ENCODE data around the gene TSPAN12.
A peak's percentile ranks its signal among the peaks of the same experiment; 100 is the strongest.
"Not testable (repeated sequence)": the region's sequence is repeated elsewhere in the genome, so short reads cannot be mapped to it uniquely, and the experiment has no call there.

TSPAN12 gene

DNA sequence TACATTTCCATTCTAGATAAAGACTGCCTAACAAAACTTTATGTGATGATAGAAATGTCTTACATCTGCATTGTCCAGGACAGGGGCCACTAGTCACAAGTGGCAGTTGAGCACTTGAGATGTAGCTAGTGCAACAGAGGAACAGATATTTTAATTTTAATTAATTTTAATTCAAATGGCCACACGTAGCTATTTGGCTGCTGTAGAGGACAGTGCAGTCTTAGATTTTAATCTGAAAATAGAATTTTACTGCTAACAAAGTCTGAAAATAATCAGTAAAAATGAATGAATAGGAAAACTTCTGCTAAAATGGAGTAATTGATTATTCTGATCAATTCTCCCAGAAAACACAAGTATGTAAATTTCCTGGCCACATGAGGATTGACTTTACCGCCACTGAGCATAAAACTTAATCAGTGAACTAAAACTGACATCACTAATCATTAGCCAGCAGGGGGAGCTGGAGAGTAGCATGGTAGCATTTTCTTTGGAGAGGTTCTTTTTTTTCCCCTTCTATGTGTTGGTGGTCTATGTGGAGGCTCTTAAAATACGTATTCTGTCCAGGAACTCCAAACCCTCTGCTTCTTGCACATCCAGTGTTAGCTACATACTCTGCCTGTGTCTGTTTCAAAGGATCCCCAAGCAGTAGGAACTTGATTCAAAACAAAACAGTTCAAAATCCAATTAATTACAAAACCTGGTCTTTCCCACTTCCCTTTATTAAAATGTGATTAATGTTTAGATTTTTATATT is 52.1 kb downstream of the TSPAN12 start:
- DNase-seq (ENCODE audit: low read depth in 2 of 2) = peak; percentile 14 to 17

- no peak for DNase-seq (ENCODE audit: low read depth in 2 of 2)
These were observed 55.2 kb downstream of the TSPAN12 start for GRCh38 chr7:120802751-120803150.

DNA sequence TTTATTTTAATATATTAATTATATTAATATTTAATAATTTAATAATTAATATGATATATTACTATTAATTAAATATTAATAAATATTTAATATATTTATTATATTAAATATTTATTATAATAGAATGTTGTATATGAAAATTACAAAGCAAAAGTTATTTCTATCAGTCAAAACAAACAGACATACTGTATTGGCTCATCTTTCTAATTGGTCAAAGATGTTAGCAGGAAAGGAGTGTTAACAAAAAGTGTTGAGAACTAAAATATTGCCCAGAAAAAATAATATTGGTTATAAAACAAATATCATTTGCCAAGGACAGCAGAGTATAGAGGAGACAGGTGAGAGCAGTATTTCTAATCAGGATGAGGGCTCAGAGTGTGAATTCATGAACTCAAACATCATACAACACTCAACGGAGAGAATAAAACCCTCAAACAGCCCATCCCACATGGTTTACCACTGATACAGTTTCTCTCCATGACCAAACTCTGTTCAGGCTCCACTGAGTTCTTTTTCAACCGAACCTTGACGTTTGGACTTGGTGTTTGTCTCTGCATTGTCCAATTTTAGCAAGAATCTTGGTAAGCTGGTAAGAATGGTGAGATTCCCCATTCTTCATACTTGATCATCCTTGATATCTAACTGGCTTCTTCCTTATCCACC is 58.0 kb downstream of the TSPAN12 start:
- DNase-seq (ENCODE audit: low read depth in 2 of 2) = no peak

DNA sequence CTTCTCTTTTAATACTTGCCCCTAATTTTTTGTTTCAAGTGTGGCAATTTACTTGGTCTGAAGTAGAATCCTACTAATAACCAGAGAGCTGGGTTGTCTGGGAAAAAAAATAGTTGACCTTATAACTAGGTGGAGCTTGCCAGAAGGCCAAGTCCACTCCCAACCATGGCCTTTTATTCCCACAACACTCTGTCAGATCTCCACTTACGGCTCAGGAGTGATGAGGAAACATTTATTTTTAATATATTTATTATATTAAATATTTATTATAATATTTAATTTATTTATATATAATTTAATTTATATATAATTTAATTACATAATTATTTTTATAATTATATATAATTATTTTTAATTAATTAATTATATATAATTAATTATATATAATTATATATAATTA is 58.8 kb downstream of the TSPAN12 start:
- no peak for DNase-seq (ENCODE audit: low read depth in 2 of 2)

- DNase-seq (ENCODE audit: low read depth in 2 of 2) = no peak
These were observed 60.8 kb downstream of the TSPAN12 start for GRCh38 chr7:120797026-120797645.

- DNase-seq (ENCODE audit: low read depth in 2 of 2) = no peak
These were observed 63.7 kb downstream of the TSPAN12 start for GRCh38 chr7:120794106-120794729.

DNA sequence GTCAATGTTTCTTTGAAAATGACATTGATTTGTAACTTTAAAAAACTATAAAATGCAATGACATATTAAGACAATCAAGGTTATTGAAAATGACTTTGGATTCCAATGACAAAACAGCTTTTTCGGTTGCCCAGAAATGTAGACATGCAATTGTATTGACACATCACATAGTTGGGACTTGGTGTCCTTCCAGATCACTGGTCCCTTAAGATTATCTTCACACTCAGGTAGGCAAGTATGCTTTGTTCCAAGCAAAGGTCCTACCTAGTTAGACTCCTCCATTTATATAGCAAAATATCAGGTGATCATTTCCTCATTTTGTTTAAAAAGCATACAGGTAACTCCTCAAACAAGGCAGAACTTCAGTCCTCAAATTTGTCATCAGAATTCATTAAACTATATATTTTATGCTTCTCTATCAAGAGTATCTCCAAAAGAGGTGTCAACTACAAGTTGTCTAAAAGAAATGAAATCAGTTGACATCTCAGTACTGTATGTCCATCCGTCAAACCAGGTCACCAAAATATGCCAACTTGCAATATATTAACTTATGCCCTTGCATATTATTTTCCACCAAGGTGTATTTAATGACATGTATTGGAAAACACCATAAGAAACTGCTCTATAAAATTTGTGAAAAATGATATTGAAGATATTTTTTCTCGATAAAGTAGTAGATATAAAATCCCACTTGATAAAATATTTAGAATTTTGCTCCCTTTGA is 64.6 kb downstream of the TSPAN12 start:
- no peak for DNase-seq (ENCODE audit: low read depth in 2 of 2)

GRCh38 chr7:120792861-120793130 is 65.1 kb downstream of the TSPAN12 start:
- no peak for DNase-seq (ENCODE audit: low read depth in 2 of 2)

DNA sequence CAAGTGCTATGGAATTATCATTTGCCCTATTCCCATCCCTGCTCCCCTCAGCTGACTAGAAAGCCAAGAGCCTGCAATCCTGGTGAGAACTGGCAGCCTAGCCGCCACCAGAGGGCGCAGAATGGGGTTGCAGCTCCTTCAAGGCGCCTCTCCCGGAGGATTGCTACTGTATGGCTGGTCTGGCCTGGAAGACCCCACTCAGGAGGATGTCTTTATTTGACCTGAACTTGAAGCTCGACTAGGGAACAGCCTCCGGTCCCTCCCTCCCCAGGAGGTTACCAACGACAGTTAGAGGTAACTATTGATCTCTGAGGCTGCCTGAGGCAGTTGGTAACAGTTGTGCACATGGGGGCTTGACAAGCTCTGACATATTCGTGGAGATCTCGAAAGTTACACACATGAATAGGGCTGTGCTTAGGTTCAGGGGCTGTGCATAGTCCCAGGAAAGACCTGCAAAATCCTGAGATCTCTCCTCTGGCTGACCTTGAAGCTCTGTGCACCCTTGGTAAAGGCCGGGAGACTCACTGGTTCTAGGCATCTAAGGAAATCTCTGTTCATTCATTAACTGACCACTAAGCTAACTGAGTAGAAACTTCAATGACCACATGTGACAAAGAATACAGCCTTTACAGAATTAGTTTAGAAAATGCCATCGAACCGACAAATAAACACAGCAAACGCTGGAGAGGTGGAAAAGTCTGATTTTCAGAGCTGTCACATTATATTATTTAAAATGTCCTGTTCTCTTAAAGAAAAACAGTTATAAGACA is 65.7 kb downstream of the TSPAN12 start:
- peak; percentile 12 to 20 for DNase-seq (ENCODE audit: low read depth in 2 of 2)

- DNase-seq (ENCODE audit: low read depth in 2 of 2) = no peak
These were observed 72.8 kb downstream of the TSPAN12 start for GRCh38 chr7:120785095-120785494.

DNA sequence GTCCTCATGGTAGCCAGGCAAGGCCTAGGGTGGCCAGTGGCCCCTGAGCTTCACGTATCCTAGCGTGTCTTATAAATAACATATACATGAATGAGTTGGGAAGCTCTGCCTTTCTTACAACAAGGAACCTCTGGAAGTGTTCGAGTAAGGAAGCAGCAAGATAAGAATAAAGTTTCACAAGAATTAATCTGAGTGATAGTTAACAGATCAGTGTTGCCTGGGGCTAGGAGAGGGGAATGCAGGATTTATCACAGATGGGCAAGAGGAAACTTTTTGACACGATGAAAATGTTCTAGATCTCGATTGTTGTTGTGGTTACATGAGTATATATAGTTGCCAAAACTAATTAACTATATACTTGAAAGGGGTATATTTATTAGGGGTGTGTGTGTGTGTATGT is 74.2 kb downstream of the TSPAN12 start:
- no peak for DNase-seq (ENCODE audit: low read depth in 2 of 2)

DNA sequence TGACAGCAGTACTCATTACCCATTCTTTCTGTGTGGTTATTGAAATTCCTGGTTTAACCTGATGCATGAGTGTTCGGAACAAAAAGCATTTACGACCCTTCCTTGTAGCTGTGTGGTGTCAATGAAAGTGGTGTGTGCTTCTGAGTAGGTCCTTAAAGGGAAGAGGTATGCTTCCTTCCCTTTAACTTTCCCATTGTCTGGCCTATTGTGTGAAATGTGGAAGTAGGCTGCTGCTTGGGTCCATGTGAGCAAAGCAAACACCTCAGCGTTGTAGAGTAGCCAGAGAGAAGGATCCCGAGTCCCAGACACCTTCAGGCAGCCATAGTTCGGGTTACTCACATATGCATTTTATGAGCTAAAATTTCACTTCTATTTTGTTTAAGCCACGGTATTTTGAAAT is 74.7 kb downstream of the TSPAN12 start:
- no peak for DNase-seq (ENCODE audit: low read depth in 2 of 2)

- not testable (repeated sequence) for DNase-seq (ENCODE audit: low read depth in 2 of 2)
These were observed 76.0 kb downstream of the TSPAN12 start for GRCh38 chr7:120781924-120782323.

GRCh38 chr7:120780938-120781337 is 77.0 kb downstream of the TSPAN12 start:
- no peak for DNase-seq (ENCODE audit: low read depth in 2 of 2)

- DNase-seq (ENCODE audit: low read depth in 2 of 2) = not testable (repeated sequence)
These were observed 77.5 kb downstream of the TSPAN12 start for GRCh38 chr7:120780451-120780850.

DNA sequence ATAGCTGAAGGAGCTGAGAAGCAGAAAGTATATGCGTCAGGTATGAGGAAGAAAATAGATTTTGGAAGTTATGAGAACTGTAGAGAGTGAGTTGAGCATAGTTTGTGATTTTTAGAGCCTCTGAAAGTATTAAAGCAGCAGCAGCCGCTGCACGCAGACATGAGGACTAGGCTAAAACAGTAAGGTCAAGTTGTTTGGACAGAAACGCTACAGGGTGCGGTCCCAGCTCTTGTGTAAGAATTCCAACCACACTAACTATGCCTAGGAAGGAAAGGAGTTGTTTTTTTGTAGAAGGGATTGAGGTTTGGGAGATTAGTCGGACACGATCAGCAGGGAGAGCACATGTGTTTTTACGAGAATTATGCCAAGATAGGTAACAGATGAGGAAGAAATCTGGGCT is 78.9 kb downstream of the TSPAN12 start:
- not testable (repeated sequence) for DNase-seq (ENCODE audit: low read depth in 2 of 2)

DNA sequence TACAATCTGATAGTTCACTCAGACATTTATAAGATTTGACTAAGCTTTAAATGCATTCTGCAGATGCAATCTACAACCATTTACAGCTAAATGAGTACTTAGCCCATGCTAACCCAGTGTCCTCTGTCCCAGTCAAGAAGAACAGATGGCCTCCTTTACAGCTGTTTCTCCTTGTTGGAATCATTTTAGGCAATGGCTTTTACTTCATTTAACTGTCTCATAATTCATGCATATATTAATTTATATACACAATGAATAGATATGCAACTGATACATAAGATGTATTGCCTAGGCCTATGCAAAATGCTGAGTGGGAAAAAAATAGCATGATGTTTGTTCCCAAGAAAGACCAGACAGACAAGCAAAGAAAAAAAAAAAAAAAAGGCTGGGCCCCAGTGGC is 82.2 kb downstream of the TSPAN12 start:
- DNase-seq (ENCODE audit: low read depth in 2 of 2) = no peak

- no peak for DNase-seq (ENCODE audit: low read depth in 2 of 2)
These were observed 83.5 kb downstream of the TSPAN12 start for GRCh38 chr7:120774481-120774880.

GRCh38 chr7:120770206-120770605 is 87.7 kb downstream of the TSPAN12 start:
- no peak for DNase-seq (ENCODE audit: low read depth in 2 of 2)

DNA sequence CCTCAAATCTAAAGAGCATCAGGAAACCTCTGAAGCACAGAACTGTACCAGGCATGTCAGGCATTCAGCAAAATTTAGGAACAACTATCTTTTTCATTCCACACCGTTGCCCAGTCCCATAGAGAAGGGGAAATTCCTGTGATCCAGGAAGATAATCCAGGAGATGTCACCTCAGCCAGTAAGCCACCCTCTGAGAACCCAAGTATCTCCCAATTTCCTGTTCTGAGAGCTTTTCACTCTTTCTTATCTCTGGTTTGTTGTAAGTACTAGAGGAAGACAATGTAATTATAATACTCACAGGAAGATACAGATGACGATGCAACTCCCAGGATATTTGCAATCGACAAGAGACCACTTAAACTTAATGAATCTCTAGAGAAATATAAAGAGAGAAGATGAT is 97.1 kb downstream of the TSPAN12 start:
- DNase-seq (ENCODE audit: low read depth in 2 of 2) = no peak

DNA sequence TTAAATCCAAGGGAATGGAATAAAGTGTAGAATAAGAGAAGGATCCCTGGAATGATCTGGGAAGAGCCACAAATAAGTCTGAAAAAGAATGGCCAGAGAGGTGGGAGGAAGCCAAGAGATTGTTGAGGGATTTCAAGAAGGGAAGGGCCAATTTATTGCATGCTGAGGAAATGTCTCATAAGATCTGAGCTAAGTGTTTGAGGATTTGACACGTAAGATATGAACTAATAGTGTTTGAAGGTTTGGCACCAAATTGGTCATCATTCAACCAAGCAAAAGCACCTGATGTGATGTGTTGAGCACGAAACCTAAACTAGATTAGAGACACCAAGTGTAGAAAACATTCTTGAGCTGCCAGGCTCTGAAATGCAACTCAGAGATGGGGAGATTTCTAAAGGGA is 97.9 kb downstream of the TSPAN12 start:
- DNase-seq (ENCODE audit: low read depth in 2 of 2) = no peak
